GM19463 (cell line): Measurements from ENCODE around the gene METTL8.
A peak's percentile ranks its signal among the peaks of the same experiment; 100 is the strongest.
"Not testable (repeated sequence)": the region's sequence is repeated elsewhere in the genome, so short reads cannot be mapped to it uniquely, and the experiment has no call there.

Experiments used
- ATAC-seq: cut with Tn5 transposase; IDR thresholded peaks from one replicate; pipeline ENCODE4 v1.9.1; 2021; ENCODE audit warnings: mild to moderate bottlenecking, moderate library complexity; ENCODE audit not compliant: unreplicated experiment

The METTL8 gene

DNA sequence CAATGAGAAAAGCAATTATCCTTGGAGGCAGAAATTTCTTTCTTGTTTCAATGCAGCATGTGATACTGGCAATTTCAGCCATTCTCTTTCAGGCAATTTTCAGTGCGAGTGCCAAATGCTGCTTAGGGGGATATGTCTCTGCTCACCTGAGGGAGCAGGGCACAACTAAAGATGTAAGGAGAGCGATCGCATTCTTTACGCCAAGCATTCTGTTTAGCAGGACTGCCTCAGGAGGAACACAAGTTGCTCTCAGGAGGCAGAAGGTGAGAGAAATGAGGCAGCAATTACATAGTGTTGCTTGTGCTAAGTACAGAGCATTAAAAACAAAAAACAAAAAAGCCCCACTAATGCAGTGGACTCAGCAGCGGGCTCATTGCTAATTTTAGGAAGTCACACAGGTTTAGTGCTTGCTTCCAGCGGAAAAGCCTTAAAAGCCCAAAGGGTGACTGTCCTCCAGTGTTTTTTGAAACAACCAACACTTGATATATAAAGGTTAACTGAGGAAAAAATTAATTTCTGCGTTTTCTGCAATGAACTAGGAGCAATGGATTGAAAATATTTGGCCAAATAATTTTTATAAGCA lies 116.9 kb downstream of the METTL8 start:
- no peak for ATAC-seq

DNA sequence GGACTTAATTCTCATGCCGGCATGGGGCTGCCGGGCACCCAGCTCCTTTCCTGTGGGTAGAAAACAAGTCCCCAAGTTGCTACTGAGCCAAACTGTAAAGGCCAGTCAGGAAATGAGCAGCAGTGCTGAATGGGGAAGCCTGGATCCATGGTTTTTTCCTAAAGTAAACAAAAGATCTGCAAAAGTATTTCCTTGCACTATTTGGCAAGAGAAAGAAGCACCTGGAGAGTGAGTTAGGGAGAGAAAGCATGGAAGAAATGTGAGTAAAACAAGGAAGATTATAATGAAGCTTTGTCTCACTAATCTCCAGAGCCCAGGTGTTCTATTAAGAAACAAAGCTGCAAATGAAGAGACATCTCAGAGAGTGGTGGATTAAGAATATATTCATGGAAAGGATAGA lies 117.6 kb downstream of the METTL8 start:
- no peak for ATAC-seq

DNA sequence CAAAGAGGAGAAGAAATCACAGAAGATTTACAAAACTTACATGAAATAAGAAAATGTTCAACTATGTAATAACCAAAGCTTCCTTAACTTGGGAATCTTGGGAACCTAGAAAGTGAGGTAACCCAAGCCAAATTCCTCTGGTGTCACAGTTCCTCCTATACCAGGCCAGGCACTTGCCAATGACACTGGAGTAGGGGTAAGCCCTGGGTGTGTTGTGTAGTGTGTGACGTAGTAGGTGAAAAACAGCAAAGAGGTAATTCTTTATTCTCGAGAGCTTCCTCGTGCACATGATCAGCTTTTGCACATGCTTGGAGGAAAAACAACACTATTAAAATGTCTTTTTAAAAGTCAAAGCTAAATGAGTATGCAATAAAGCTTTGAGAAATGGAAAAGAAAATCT lies 118.0 kb downstream of the METTL8 start:
- no peak for ATAC-seq

DNA sequence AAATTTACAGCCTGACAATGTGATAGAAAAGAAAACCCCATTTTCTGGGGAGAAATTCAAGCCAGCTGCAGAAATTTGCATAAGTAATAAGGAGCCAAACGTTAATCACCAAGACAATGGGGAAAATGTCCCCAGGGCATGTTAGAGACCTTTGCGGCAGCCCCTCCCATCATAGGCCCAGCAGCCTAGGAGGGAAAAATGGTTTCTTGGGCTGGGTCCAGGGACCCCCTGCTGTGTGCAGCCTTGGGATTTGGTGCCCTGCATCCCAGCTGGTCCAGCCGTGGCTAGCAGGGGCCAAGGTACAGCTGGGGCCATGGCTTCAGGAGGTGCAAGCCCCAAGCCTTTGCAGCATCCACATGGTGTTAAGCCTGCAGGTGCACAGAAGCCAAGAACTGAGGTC lies 121.6 kb downstream of the METTL8 start:
- not testable (repeated sequence) for ATAC-seq

DNA sequence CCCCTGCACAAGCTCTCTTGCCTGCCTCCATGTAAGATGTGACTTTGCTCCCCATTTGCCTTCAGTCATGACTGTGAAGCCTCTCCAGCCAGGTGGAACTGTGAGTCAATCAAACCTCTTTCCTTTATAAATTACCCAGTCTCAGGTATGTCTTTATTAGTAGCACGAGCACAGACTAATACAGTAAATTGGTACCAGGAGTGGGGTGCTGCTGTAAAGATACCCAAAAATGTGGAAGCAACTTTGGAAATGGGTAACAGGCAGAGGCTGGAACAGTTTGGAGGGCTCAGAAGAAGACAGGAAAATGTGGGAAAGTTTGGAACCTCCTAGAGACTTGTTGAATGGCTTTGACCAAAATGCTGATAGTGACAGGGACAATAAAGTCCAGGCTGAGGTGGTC lies 122.2 kb downstream of the METTL8 start:
- not testable (repeated sequence) for ATAC-seq

DNA sequence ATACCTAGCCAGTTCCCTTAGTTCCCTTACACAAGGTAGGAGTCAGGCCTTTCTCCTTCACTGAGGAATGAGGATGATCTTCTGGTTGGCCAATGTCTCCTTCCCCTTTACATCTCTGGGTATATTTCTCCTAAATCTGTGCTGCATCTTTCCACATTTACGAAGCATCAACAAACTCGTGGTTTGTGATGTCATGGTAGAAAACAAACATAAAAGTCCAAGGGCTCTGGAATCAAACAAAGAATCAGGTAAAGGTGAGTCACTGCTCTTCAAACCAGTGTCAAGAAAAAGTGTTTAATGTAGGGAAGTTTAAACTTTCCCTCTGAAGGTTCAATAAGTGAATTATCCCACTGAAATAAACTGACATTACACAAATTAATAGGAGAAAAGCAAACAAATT lies 122.9 kb downstream of the METTL8 start:
- ATAC-seq, result no peak

DNA sequence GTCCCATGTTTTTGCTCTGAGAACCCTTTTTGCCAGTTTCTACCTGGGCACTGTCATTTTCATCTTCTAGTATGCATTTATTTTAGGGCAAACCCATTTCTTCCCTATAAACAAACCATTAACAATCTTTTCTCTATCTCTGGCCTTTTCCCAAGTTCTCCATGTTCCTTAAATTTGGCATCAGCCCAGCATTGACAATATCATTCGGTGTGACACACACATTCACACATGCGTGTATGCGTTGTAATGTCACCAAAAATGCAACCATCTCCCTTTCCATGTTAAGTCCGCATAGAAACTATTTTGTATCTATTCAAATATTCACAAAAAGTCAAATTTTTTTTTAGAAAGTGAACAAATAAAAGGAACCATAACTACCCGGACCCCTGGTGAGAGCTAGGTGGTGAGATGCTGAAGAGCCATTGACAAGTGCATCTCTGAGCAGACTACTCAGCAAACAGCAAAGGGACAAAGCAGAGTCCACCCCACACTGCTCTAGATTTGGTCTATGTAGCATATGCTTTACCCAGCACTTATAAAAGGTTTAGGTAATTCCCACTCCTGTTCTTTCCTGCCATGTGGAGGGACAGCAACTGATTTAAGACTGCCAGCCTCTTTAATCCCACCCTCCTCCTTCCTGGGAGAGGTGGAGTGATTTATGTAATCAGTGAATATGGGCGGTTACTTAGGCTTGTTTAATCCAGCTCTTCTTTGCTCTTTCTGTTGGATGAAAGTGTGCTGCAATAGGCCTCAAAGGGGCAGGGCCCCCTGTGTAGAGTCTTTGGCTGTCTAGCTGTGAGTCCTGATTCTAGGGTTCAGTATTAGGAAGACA lies 124.1 kb downstream of the METTL8 start:
- no peak for ATAC-seq

DNA sequence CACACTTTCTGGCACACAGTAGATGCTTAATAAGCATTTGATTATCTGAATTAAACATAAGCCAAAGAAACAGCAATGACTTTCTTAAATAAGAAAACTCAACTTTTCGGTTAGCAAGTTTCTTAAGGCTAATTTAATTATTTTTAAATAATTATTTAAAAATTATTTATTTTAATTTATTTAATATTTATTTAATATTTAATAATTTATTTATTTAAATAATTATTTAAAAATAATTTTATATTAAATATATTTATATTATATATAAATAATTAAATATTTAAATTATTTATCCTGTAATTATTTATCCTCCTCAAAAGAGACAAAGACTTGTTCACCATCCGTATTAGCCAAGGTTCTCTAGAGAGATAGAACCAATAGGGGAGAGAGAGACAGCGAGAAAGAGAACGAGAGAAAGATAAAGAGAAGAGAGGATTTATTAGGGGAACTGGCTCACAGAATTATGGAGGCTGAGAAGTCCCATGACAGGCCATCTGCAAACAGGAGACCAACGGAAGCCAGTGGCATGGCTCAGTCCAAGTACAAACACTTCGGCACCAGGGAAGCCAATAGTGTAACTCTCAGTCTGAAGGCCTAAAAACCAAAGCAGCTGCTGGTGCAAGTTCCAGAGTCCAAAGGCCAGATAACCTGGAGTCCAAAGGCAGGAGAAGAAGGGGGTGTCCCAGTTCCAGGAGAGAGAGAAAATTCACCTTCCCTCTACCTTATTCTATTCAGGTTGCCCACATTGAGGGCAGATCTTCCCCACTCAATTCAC lies 125.3 kb downstream of the METTL8 start:
- ATAC-seq, result no peak

DNA sequence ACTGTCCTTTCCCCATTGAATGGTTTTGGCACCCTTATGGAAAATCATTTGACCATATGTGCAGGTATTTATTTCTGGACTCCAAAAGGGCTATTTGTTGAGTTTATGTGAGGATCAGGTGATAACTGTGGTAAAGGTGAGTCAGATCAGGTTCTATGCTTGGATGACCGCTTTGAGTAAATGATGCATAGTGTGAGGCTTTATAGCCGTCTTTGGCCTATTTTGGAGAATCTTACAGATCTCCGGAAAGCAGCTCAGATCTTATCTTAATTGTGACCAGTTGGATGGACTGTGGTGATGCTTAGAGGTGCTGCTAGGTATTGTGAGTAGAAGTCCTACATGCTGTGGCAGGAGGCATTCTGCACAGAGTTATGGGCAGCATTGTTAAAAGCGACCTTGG lies 126.2 kb downstream of the METTL8 start:
- ATAC-seq, result peak; percentile 66

DNA sequence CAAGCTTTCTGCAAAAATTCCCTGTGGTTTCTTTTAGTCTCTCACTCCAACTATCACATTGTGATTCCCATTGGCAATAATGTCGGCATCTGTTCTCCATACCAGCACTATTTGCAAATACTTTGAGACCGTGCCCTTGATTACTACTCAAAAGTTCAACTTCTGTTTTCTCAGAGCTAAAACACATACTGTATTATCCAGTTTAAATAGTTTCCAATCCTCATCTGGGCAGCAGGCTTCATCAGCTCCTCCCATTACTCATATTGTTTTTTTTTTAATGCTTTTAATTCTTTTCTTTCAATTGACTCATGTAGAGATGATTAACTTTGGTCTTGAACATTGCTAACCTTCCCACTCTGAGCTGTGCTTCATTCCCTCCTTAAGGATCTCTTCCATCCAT lies 135.8 kb downstream of the METTL8 start:
- ATAC-seq, result no peak

DNA sequence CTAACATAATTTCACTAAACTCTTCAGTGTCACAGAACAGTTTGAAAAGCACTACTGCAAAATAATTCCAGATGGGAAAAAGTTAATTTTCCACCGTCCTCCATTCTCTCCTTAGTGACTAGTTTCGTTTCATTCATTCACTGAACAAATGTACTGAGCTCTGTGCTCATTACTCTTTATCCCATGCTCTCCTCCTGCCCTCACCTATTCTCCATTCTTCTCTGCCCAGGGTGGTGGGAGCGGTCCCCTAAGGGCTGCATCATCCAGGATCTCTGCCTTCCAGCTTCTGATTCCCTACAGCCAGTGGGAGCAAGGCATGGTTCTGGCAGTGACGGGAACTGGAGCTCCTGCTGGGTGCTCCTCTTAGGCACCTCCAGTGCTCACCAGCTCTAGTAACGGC lies 139.2 kb downstream of the METTL8 start:
- no peak for ATAC-seq

DNA sequence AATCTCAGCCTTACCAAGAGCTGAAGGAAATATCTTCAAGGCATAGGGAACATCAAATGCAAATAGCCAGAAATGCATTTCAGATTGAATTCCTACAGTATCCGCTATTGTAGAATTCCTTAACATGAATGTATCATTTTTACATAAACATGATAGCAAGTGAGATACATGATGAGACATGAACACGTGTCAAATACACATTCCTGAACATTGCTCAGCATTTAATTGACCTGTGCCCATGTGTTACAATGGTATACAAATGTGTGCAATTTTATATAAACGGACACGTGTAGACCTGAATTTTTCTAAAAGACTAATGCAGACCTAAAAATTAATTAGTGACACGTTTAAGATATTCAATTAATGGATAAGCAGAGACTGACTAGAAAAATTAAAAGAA lies 140.1 kb downstream of the METTL8 start:
- no peak for ATAC-seq

DNA sequence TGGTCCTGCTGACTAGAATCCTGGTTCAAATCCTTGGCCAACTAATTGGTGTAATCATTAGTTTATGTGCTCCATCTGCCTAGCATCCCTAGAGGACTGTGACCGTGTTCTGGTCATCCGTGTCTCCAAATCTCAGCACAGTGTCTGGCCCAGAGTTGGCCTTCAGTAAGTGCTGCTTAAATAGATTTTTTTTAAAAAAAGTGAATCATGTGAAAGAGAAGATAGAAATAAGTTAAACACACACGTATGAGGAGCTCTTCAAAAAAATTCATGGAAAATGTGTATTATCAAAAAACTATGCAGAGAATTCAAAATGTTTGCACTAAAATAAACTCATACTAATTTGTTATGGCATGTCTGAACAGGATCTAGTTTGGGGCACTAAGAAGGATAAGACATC lies 143.8 kb downstream of the METTL8 start:
- no peak for ATAC-seq

DNA sequence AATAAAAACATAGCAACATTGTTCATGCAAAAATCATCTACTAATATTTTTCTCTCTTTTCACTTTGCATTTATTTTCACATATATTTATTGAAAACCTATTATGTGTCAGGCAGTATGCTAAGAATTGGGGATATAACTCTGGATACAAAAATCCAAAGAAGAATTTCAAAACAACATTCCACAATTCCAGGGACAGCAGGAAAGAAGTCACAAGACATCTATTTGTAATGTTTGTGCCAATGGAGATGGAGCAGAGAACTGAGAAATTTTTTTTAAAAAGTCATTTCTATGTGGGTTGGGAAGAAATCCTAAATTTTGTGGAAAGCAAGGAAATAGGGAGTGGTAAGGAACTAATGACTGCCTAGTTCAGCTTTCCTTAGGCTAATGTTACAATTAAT lies 144.5 kb downstream of the METTL8 start:
- no peak for ATAC-seq

DNA sequence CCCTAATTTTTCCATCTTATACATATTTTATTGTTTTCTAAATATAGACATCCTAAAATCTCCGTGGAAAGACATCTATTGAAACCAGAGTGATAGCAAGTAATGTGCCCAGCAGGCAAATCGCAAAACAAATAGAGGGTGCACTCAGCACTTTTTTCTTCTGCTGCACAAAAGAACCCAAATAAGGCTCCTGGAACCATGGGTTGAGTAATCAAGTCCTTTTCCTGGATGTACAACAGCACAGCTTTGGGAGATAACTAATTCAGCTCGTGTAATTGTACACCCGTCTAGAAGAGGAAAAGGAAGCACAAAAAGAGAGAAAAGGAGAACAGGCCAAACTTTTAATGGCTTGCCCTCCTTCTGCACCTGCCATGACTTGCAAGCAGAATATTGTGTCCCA lies 146.2 kb downstream of the METTL8 start:
- ATAC-seq, result no peak

DNA sequence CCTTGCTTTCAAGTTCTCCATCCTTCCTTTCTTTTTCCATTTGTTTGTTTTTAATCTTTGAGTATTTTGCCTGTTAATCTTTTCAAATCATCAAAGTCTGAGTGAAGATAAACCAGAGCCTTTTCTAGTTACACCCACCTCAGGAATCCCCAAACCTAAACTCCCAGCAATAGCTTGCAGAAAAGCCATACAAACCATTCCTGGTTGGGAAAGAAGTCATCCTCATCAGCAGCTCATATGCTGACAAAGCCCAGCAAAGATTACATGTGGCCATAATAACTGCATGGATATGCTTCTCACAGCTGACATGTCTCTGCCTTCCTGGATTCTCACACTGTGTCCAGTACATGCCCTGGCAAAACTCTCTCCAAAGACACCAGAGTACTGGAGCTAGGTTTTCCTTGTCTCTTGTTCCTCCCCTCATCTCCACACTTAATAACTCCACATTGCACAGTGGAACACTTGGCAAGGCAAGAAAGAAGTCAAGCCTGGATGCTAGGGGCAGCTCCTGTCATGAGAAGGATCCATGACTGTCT lies 146.7 kb downstream of the METTL8 start:
- ATAC-seq, result no peak

DNA sequence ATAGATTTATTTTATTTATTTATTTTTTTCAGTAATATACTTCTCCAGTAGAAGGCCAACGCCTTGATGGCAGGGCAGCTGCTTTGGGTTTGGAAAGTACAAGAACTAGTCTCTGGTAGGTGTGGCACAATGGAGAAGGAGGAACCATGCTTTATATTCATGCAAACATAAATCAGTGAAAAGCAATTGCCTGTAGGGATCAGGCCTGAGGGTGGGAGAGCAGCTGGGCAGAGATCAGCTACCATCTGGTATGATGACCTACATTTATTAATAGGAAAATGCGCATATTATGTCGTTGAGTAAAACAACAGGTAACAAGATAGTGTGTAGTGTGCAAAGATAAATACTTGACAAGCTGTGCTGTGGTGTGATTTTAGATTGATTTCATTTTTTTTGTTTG lies 152.7 kb downstream of the METTL8 start:
- no peak for ATAC-seq

DNA sequence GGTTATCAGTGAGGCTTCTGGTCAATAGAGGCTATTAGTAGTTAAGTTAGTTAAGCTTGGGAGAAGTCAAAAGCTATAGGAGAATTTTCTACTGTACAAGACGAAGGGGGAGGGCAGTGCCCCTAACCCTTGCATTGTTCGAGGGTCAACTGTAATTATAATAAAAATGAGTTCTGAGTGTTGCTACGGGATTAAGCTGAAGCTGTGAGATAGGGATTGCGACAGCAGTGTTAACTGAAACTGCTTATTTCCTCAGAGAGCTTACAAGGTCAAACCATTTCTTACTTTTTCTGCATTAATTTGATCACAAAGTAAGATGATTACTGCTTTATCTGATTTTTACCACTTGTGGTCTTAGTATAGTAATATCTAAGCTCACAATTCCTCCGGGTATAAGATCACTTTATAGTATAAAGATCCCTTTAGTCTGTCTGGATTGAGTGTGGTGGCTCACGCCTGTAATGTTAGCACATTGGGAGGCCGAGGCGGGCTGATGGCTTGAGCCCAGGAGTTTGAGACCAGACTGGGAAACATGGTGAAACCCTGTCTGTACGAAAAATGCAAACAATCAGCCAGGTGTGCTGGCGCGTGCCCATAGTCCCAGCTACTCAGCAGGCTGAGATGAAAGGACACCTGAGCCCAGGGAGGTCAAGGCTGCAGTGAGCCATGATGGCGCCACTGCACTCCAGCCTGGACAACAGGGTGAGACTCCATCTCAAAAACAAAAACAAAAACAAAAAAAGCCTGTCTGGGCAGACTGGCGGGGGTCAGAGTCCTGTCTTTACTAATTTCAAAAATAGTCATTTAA lies 153.6 kb downstream of the METTL8 start:
- no peak for ATAC-seq

DNA sequence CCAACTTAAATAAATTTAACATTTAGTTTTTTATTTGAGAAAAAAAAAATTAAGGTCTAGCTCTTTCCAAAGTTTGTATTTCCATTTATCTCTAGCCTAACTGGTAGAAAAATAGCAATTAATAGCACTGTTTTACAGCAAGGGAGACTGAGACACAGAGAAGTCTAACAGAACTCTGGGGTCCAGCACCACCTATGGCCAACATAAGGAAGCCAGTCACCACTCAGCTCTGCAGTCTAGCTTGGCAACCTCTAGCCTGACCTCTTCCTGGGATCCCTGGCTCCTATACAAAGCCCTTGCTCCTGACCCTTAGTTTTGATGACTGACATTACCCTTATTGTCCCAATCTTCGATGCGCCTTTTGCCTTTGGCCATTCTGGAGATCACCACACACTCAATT lies 159.0 kb downstream of the METTL8 start:
- ATAC-seq, result no peak

DNA sequence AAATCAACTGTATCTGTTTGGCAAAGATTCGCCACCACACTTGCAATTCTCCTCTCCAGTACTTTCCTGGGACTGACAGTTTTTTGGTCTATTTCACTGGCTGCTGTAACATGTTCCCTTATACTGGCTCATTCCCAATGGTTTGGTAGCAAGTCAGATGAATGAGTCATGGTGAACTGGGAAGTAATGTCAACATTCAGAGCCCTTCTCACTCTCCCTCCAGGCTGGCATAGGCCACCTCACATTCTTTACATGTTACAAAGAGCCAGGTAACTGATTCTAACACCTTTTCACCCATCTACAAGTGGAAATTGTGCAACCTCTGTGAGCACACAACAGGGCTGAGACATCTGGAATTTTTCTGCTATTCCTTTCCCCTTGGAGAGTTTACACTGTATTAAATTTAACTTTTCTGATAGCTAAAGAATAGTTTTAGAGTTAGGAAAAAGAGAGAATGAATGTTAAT lies 161.8 kb downstream of the METTL8 start:
- no peak for ATAC-seq

DNA sequence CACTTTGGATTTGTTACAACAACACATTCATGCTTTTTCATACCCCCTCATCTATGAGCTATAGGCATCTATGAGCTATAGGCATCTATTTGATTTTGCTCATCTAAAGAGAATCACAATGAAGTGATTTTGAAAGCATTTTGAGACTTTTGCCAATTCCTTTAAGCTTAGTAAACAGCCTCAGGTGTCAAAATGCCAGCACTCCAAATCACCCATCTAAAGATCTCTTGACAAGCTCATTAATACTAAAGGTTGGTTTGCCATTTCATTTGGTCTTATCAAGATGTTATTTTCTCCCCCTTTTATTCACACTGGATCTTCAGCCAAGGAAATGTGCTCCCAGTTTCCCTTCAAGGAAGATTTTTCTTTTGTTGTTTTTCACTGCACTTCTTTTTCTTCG lies 162.4 kb downstream of the METTL8 start:
- ATAC-seq, result no peak
